ENCODE results near the gene HIPK2. TPM values are rescaled to one million over a fixed set of nuclear protein-coding genes. Genes with fewer than 3 reads are reported as not detected.

HIPK2 gene
- total and polyA plus RNA-seq, 2 donors: 8.5 to 9.8 TPM

- no peak for DNase-seq (ENCODE audit: extremely low spot score)
- WGBS: 69% methylated on average over 8 of the region's 8 CpGs
- H3K27ac ChIP-seq (ENCODE audit: low read depth): no peak overlapping the region
- no peaks in the 10 kb centered on the region for H3K4me1 ChIP-seq (ENCODE audit: insufficient read depth)
- no peak overlapping the region for H3K4me3 ChIP-seq (ENCODE audit: low read depth, low read length)
- H3K36me3 ChIP-seq (ENCODE audit: insufficient read depth): no peaks in the 10 kb centered on the region
Measured at GRCh38 chr7:139693651-139694388, 84.0 kb downstream of the HIPK2 start.

DNA sequence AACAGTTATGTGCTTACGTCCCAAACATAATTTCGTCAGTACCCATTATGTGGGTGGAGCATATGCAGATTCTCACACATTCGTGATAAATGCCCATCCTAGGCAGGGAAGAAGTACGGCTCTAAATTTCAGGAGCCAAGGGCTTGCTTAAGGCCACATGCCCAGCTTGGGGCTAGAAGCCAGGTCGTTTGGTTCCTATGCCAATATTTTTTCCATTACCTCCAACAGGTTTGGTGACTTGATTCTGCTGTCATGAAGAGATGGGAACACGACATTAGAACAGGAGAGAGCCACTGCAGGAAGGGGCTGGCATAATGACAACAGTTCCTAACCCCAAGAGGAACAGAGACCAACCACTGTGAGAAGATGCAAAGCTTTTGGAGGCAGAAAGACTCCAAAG is 85.1 kb downstream of the HIPK2 start:
- H3K27ac ChIP-seq (ENCODE audit: low read depth): no peak overlapping the region
- no peaks in the 10 kb centered on the region for H3K4me1 ChIP-seq (ENCODE audit: insufficient read depth)
- DNase-seq (ENCODE audit: extremely low spot score): no peak
- 86% methylated on average over 6 of the region's 6 CpGs for WGBS
- no peak overlapping the region for H3K4me3 ChIP-seq (ENCODE audit: low read depth, low read length)
- no peaks in the 10 kb centered on the region for H3K36me3 ChIP-seq (ENCODE audit: insufficient read depth)

DNA sequence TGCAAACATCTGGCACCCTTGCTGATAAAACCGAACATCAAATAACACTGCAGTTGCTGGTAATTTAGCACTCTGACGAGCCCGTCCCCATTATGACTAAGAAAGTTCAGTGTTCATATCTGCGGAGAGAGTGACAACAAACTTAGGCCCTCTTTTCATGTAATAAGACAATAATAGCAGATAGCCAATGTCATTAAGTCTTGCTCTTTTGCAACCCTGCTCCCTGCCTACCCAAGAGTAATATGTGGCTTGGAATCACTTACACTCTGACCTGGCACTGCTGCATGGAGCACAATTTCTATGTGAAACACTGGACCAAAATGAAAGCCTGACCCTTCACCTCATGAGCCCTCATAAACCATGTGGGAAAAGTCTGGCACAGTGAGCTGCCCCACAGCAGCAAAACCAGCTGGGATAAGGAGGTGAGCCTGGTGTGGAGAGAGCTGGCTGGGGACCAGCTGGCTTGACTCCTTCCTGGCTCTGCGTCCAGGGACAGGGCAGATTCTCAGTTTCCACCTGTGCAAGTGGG is 86.5 kb downstream of the HIPK2 start:
- 63% methylated on average over 5 of the region's 5 CpGs for WGBS
- H3K4me3 ChIP-seq (ENCODE audit: low read depth, low read length): no peak overlapping the region
- H3K27ac ChIP-seq (ENCODE audit: low read depth): no peak overlapping the region
- DNase-seq (ENCODE audit: extremely low spot score): no peak
- H3K4me1 ChIP-seq (ENCODE audit: insufficient read depth): no peaks in the 10 kb centered on the region
- no peaks in the 10 kb centered on the region for H3K36me3 ChIP-seq (ENCODE audit: insufficient read depth)

DNA sequence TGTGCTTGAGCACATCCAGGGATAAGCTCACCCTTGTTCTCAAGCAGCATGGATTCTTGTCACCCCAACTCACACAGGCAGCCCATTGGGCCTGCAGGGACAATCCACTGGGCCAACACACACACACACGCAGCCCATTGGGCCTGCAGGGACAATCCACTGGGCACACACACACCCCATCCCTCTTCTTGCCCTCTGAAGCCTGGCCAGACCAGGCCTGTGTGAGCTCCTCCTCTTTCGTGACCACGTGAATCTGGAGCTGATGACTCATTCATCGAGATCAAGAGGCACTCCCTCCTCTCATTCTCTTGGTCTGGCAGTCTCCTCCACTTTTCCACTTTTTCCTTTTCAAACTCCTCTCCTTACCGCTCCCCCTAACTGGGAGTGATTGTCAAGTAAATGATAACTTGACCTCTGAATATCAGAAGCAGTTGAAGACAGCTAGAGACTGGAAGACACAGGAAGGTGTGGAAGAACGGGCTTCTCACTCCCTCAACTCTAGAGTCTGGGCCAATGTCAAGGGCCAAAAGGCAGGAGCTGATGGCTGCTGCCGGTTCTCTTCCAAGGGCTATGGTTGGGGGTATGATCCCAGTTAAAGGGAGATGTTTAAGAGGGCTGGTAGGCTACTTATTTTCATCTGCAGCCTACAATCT is 89.7 kb downstream of the HIPK2 start:
- Histone ChIP-seq H3K4me1 (ENCODE audit: insufficient read depth) (no peaks in the 10 kb centered on the region), H3K36me3 (ENCODE audit: insufficient read depth) (no peaks in the 10 kb centered on the region), H3K4me3 (ENCODE audit: low read depth, low read length) (no peak overlapping the region), H3K27ac (ENCODE audit: low read depth) (no peak overlapping the region)
- no peak for DNase-seq (ENCODE audit: extremely low spot score)
- 84% methylated on average over 7 of the region's 7 CpGs for WGBS

- Histone ChIP-seq H3K36me3 (ENCODE audit: insufficient read depth) (no peaks in the 10 kb centered on the region), H3K4me3 (ENCODE audit: low read depth, low read length) (no peak overlapping the region), H3K27ac (ENCODE audit: low read depth) (no peak overlapping the region), H3K4me1 (ENCODE audit: insufficient read depth) (no peaks in the 10 kb centered on the region)
- no peak for DNase-seq (ENCODE audit: extremely low spot score)
Measured at GRCh38 chr7:139687211-139687954, 90.4 kb downstream of the HIPK2 start.

GRCh38 chr7:139683137-139683921 is 94.5 kb downstream of the HIPK2 start:
- Histone ChIP-seq H3K27ac (ENCODE audit: low read depth) (no peak overlapping the region), H3K36me3 (ENCODE audit: insufficient read depth) (no peaks in the 10 kb centered on the region), H3K4me1 (ENCODE audit: insufficient read depth) (no peaks in the 10 kb centered on the region), H3K4me3 (ENCODE audit: low read depth, low read length) (no peak overlapping the region)
- DNase-seq (ENCODE audit: extremely low spot score): no peak
- WGBS: 76% methylated on average over 16 of the region's 16 CpGs

- Histone ChIP-seq H3K4me3 (ENCODE audit: low read depth, low read length) (no peak overlapping the region), H3K27ac (ENCODE audit: low read depth) (no peak overlapping the region)
Measured at GRCh38 chr7:139682136-139683013, 95.4 kb downstream of the HIPK2 start.

GRCh38 chr7:139681812-139682135 is 96.0 kb downstream of the HIPK2 start:
- H3K36me3 ChIP-seq (ENCODE audit: insufficient read depth): no peaks in the 10 kb centered on the region
- no peak overlapping the region for H3K4me3 ChIP-seq (ENCODE audit: low read depth, low read length)
- 94% methylated on average over 4 of the region's 4 CpGs for WGBS
- no peak for DNase-seq (ENCODE audit: extremely low spot score)
- no peaks in the 10 kb centered on the region for H3K4me1 ChIP-seq (ENCODE audit: insufficient read depth)
- no peak overlapping the region for H3K27ac ChIP-seq (ENCODE audit: low read depth)

More at GRCh38 chr7:139682136-139683013, 95.4 kb downstream of the HIPK2 start:
- H3K4me1 ChIP-seq (ENCODE audit: insufficient read depth): no peaks in the 10 kb centered on the region
- no peak for DNase-seq (ENCODE audit: extremely low spot score)
- WGBS: 87% methylated on average over 9 of the region's 9 CpGs
- no peaks in the 10 kb centered on the region for H3K36me3 ChIP-seq (ENCODE audit: insufficient read depth)

DNA sequence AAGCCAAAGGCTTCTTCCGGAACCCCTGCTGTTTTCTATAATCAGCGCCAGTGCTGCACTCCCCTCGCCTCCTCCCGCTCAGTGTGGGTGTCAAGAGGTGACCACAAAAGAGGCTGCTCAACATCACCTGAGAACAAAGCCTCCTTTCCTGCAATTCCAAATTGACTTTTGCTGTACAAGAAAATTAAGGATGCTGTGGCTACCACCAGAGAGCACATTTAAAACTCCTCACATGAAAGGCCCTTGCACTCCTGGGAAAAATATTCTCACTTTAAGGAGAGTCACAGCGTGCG is 96.4 kb downstream of the HIPK2 start:
- Histone ChIP-seq H3K4me3 (ENCODE audit: low read depth, low read length) (no peak overlapping the region), H3K4me1 (ENCODE audit: insufficient read depth) (no peaks in the 10 kb centered on the region), H3K27ac (ENCODE audit: low read depth) (no peak overlapping the region), H3K36me3 (ENCODE audit: insufficient read depth) (no peaks in the 10 kb centered on the region)
- no peak for DNase-seq (ENCODE audit: extremely low spot score)
- 95% methylated on average over 6 of the region's 6 CpGs for WGBS

- DNase-seq (ENCODE audit: extremely low spot score): no peak
- no peaks in the 10 kb centered on the region for H3K4me1 ChIP-seq (ENCODE audit: insufficient read depth)
- no peaks in the 10 kb centered on the region for H3K36me3 ChIP-seq (ENCODE audit: insufficient read depth)
- no peak overlapping the region for H3K4me3 ChIP-seq (ENCODE audit: low read depth, low read length)
- WGBS: 79% methylated on average over 11 of the region's 11 CpGs
- no peak overlapping the region for H3K27ac ChIP-seq (ENCODE audit: low read depth)
Measured at GRCh38 chr7:139680676-139681462, 96.9 kb downstream of the HIPK2 start.

DNA sequence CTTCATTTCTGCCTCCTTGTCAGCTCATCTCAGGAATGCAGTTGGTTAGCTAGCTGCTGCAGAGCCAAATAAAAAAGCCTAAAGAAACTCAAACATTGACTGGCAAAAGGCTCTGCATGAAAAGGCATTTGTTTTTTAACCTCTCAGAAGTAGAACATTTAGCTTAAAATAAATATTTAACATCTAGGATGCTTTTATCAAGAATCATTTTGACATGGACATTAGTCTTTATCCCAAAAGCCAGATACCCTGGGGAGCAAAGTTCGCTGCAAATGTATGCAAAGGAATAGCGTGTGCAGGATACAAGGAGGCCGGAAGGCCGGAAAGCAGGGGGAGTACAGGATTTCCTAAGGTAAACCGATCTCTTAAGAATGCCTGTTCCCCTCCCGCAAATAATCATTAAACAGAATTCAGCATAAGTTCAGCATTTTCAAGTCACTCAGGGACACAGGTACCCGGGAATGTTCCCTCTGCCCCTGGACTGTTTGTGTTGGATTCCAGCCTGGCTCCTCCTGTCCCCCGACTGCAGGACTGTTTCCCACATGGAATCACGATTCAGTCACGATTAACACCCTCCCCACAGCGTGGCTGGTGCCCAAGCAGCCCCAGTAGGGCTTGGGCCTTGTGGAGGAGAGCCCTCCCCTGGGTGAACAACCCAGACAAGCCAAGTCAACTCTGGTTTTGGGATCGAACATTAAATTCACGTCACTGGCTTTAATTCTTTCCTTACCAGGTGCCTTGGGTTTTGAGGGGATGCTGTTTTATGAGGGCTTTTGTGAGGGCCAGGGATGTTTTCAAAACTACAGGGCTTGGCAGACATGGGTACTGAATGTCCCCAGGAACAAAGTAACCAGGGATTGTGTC is 97.8 kb downstream of the HIPK2 start:
- Histone ChIP-seq H3K27ac (ENCODE audit: low read depth) (peak overlapping the region; percentile 28), H3K4me3 (ENCODE audit: low read depth, low read length) (no peak overlapping the region), H3K4me1 (ENCODE audit: insufficient read depth) (no peaks in the 10 kb centered on the region), H3K36me3 (ENCODE audit: insufficient read depth) (no peaks in the 10 kb centered on the region)
- WGBS: 34% methylated on average over 13 of the region's 13 CpGs
- DNase-seq (ENCODE audit: extremely low spot score): no peak
